Osteocyte (in vitro differentiated cells): ENCODE results near the gene RNF214. TPM values are rescaled to one million over a fixed set of nuclear protein-coding genes. Genes with fewer than 3 reads are reported as not detected.

Experiments used
- DNase-seq: peaks from one replicate; pipeline ENCODE4 v3.0.0; 2021; ENCODE audit warnings: mixed read lengths; ENCODE audit not compliant: unreplicated experiment; ENCODE audit errors: extremely low spot score
- H3K27ac Mint-ChIP-seq: one replicate; pipeline ENCODE4 v1.8.0; 2021; ENCODE audit warnings: mild to moderate bottlenecking, mixed read lengths; ENCODE audit not compliant: unreplicated experiment
- H3K27me3 Mint-ChIP-seq: one replicate; pipeline ENCODE4 v1.8.0; 2021; ENCODE audit warnings: mixed read lengths; ENCODE audit not compliant: unreplicated experiment
- H3K36me3 Mint-ChIP-seq: one replicate; pipeline ENCODE4 v1.8.0; 2021; ENCODE audit warnings: mixed read lengths; ENCODE audit not compliant: unreplicated experiment
- H3K4me1 Mint-ChIP-seq: one replicate; pipeline ENCODE4 v1.8.0; 2021; ENCODE audit warnings: mixed read lengths; ENCODE audit not compliant: unreplicated experiment
- H3K4me3 Mint-ChIP-seq: one replicate; pipeline ENCODE4 v1.8.0; 2021; ENCODE audit warnings: mild to moderate bottlenecking, moderate library complexity, mixed read lengths; ENCODE audit not compliant: unreplicated experiment
- H3K9me3 Mint-ChIP-seq: one replicate; pipeline ENCODE4 v1.8.0; 2021; ENCODE audit warnings: mixed read lengths; ENCODE audit not compliant: unreplicated experiment
- total RNA-seq: library from RNA; stranded (reverse); gene quantifications from 2 replicates; pipeline ENCODE4 v1.2.1, GENCODE V29; 2021
- TF ChIP-seq, protein P1 (sequence below): fragments of 200-600 bp; sonication (generic); IDR thresholded peaks from 2 replicates; pipeline ENCODE4 v1.5.0; 2021; ENCODE audit warnings: antibody characterized with exemption, mild to moderate bottlenecking, moderate library complexity

RNF214 gene
- total RNA-seq, 1 donor from 2014 or later, result 32.8 TPM

DNA sequence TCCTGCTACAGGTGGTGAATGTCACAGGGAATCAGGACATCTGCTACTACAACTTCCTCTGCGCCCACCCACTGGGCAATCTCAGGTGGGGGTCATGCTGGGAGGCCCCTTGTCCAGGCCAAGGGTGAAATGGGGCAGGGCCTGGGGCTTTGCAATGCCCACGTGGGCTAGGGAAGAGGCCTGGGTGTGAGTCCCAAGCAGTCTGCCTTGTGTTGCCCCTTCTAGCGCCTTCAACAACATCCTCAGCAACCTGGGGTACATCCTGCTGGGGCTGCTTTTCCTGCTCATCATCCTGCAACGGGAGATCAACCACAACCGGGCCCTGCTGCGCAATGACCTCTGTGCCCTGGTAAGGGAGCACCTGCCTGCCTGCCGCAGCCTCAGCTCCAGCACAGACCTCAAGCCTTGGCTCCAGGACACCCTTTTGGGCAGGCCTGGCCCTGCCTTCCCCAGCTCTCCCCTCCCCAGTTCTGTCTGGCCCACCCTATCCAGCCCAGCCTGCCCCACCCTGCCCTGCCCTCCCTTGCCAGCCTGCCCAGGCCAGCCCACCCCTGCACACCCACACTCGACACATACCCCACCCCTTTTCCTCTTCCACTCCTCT is 42.4 kb upstream of the RNF214 start:
- Mint-ChIP-seq H3K9me3 (no peaks in the 10 kb centered on the region), H3K36me3 (peaks cover 23% of the 10 kb centered on the region), H3K27ac (no peak overlapping the region), H3K27me3 (no peaks in the 10 kb centered on the region), H3K4me1 (no peaks in the 10 kb centered on the region), H3K4me3 (no peak overlapping the region)
- DNase-seq, result no peak
- TF ChIP-seq, protein P1, sequence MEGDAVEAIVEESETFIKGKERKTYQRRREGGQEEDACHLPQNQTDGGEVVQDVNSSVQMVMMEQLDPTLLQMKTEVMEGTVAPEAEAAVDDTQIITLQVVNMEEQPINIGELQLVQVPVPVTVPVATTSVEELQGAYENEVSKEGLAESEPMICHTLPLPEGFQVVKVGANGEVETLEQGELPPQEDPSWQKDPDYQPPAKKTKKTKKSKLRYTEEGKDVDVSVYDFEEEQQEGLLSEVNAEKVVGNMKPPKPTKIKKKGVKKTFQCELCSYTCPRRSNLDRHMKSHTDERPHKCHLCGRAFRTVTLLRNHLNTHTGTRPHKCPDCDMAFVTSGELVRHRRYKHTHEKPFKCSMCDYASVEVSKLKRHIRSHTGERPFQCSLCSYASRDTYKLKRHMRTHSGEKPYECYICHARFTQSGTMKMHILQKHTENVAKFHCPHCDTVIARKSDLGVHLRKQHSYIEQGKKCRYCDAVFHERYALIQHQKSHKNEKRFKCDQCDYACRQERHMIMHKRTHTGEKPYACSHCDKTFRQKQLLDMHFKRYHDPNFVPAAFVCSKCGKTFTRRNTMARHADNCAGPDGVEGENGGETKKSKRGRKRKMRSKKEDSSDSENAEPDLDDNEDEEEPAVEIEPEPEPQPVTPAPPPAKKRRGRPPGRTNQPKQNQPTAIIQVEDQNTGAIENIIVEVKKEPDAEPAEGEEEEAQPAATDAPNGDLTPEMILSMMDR, result no peak

DNA sequence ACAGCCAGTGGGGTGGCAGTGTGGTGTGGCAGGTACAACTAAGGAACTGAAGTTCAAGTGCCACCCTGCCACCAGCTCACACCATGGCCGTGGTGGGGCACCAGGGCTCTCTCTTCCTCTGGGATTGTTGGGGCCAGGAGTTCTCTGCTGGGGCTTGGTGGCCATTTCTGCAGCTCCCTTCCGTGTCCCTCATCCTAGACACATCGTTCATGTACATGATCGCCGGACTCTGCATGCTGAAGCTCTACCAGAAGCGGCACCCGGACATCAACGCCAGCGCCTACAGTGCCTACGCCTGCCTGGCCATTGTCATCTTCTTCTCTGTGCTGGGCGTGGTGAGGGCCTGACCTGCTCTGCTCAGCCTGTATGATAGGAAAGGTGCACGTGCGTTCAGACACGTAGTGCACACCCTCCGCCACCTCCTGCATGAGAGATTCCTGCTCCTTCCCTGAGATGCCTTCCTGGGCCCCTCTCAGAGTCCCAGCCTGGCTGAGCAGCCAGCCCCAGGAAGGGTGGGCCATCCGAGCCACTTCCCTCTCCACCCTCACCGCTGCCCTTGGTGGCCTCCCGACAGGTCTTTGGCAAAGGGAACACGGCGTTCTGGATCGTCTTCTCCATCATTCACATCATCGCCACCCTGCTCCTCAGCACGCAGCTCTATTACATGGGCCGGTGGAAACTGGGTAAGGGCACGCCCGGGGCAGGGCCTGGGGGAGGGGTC is 40.6 kb upstream of the RNF214 start:
- Mint-ChIP-seq H3K27ac (no peak overlapping the region), H3K4me1 (no peaks in the 10 kb centered on the region), H3K27me3 (no peaks in the 10 kb centered on the region), H3K4me3 (no peak overlapping the region), H3K36me3 (peaks cover 26% of the 10 kb centered on the region), H3K9me3 (no peaks in the 10 kb centered on the region)
- TF ChIP-seq, protein P1, result no peak
- no peak for DNase-seq

DNA sequence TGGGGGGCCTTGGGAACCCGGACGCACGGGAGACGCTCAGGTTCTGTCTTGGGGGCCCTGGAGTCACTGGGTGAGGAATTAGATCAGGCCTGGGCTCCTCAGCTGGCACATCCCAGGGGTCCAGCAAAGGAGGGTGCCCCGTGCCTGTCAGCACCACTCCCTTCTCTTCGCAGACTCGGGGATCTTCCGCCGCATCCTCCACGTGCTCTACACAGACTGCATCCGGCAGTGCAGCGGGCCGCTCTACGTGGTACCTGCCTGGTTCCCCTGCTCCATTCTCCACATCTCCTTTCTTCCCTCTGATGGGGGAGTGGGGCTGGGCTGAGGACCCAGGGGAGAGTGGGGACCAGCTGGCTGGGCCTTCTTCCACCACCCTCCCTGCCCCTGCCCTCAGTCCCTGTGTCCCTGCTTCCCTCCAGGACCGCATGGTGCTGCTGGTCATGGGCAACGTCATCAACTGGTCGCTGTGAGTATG is 40.0 kb upstream of the RNF214 start:
- H3K4me3 Mint-ChIP-seq, result no peak overlapping the region
- H3K27ac Mint-ChIP-seq, result no peak overlapping the region
- TF ChIP-seq, protein P1, result no peak
- no peak for DNase-seq
- no peaks in the 10 kb centered on the region for H3K9me3 Mint-ChIP-seq
- peaks cover 26% of the 10 kb centered on the region for H3K36me3 Mint-ChIP-seq
- no peaks in the 10 kb centered on the region for H3K27me3 Mint-ChIP-seq
- peaks cover 2% of the 10 kb centered on the region for H3K4me1 Mint-ChIP-seq

GRCh38 chr11:117193130-117194020 is 39.1 kb upstream of the RNF214 start:
- Mint-ChIP-seq H3K4me3 (no peak overlapping the region), H3K27me3 (no peaks in the 10 kb centered on the region), H3K27ac (no peak overlapping the region), H3K9me3 (no peaks in the 10 kb centered on the region), H3K36me3 (peaks cover 20% of the 10 kb centered on the region), H3K4me1 (peaks cover 12% of the 10 kb centered on the region)
- no peak for DNase-seq
- TF ChIP-seq, protein P1, result no peak
